ENCODE measurements around the gene APOBEC3A. TPM values are rescaled to one million over a fixed set of nuclear protein-coding genes. Genes with fewer than 3 reads are reported as not detected.

APOBEC3A gene
- total RNA-seq = not detected

GRCh38 chr22:38957046-38957770 is at the start of gene APOBEC3A:
TSS of gene APOBEC3A (plus strand) at chr22:38957609. CDS start at chr22:38957692, 83 bp downstream.
- peaks cover 47% of the 10 kb centered on the region for H3K4me1 Mint-ChIP-seq (ENCODE audit: low read depth)
- CTCF ChIA-PET = interaction anchor here (1.0 to 6.2 kb wide), 2 partner anchors 46 to 87 kb away, joined by 4 to 28 read pairs; no protein-coding TSS in a partner anchor

GRCh38 chr22:38907767-38908166 is 49.6 kb upstream of the APOBEC3A start:
- Mint-ChIP-seq H3K4me3 (no peak overlapping the region), H3K27ac (no peak overlapping the region), H3K9me3 (ENCODE audit: insufficient read depth) (peaks cover 5% of the 10 kb centered on the region), H3K27me3 (ENCODE audit: low read depth) (peaks cover 30% of the 10 kb centered on the region), H3K4me1 (ENCODE audit: low read depth) (no peaks in the 10 kb centered on the region), H3K36me3 (ENCODE audit: low read depth) (peaks cover 4% of the 10 kb centered on the region)
- ChIA-PET POLR2A (no interaction called here), CTCF (no interaction called here)
- DNase-seq (no peak), ATAC-seq (no peak)

More at GRCh38 chr22:38957046-38957770, at the start of gene APOBEC3A:
- Mint-ChIP-seq H3K36me3 (ENCODE audit: low read depth) (no peaks in the 10 kb centered on the region), H3K27ac (no peak within 1 kb of the TSS), H3K9me3 (ENCODE audit: insufficient read depth) (no peaks in the 10 kb centered on the region), H3K27me3 (ENCODE audit: low read depth) (peaks cover 3% of the 10 kb centered on the region), H3K4me3 (no peak within 1 kb of the TSS)
- POLR2A ChIA-PET = no interaction called here
- ATAC-seq (no peak), DNase-seq (no peak)

- CTCF ChIA-PET = interaction anchor here (0.9 to 1.4 kb wide), 4 partner anchors 10 to 480 kb away, joined by 3 to 5 read pairs (median 4); no protein-coding TSS in a partner anchor
- Mint-ChIP-seq H3K27ac (no peak overlapping the region), H3K27me3 (ENCODE audit: low read depth) (peaks cover 37% of the 10 kb centered on the region), H3K36me3 (ENCODE audit: low read depth) (no peaks in the 10 kb centered on the region), H3K4me3 (no peak overlapping the region), H3K9me3 (ENCODE audit: insufficient read depth) (no peaks in the 10 kb centered on the region), H3K4me1 (ENCODE audit: low read depth) (no peaks in the 10 kb centered on the region)
- POLR2A ChIA-PET = no interaction called here
- DNase-seq (no peak), ATAC-seq (no peak)
Measured at GRCh38 chr22:38911434-38911833, 46.0 kb upstream of the APOBEC3A start.

GRCh38 chr22:38919631-38920190 is 37.7 kb upstream of the APOBEC3A start:
- Mint-ChIP-seq H3K9me3 (ENCODE audit: insufficient read depth) (no peaks in the 10 kb centered on the region), H3K4me1 (ENCODE audit: low read depth) (no peaks in the 10 kb centered on the region), H3K27ac (no peak overlapping the region), H3K36me3 (ENCODE audit: low read depth) (no peaks in the 10 kb centered on the region), H3K27me3 (ENCODE audit: low read depth) (peaks cover 30% of the 10 kb centered on the region), H3K4me3 (no peak overlapping the region)
- no peak for ATAC-seq
- CTCF ChIA-PET = no interaction called here
- POLR2A ChIA-PET = no interaction called here
- DNase-seq = no peak

- H3K36me3 Mint-ChIP-seq (ENCODE audit: low read depth) = no peaks in the 10 kb centered on the region
- peaks cover 35% of the 10 kb centered on the region for H3K27me3 Mint-ChIP-seq (ENCODE audit: low read depth)
- no peaks in the 10 kb centered on the region for H3K9me3 Mint-ChIP-seq (ENCODE audit: insufficient read depth)
- no peak overlapping the region for H3K27ac Mint-ChIP-seq
- H3K4me1 Mint-ChIP-seq (ENCODE audit: low read depth) = no peaks in the 10 kb centered on the region
- ATAC-seq = no peak
- DNase-seq = no peak
- ChIA-PET POLR2A (no interaction called here), CTCF (interaction anchor here (0.6 to 1.1 kb wide), 3 partner anchors 22 to 412 kb away, joined by 3 to 5 read pairs (median 3); no protein-coding TSS in a partner anchor)
- no peak overlapping the region for H3K4me3 Mint-ChIP-seq
Measured at GRCh38 chr22:38921120-38921519, 36.3 kb upstream of the APOBEC3A start.

GRCh38 chr22:38921806-38922205 is 35.6 kb upstream of the APOBEC3A start:
- ChIA-PET CTCF (interaction anchor here (0.6 kb wide), 2 partner anchors 411 to 858 kb away, joined by 3 to 4 read pairs; no protein-coding TSS in a partner anchor), POLR2A (no interaction called here)
- ATAC-seq (no peak), DNase-seq (no peak)
- Mint-ChIP-seq H3K9me3 (ENCODE audit: insufficient read depth) (no peaks in the 10 kb centered on the region), H3K27ac (no peak overlapping the region), H3K36me3 (ENCODE audit: low read depth) (no peaks in the 10 kb centered on the region), H3K27me3 (ENCODE audit: low read depth) (peaks cover 33% of the 10 kb centered on the region), H3K4me1 (ENCODE audit: low read depth) (no peaks in the 10 kb centered on the region), H3K4me3 (no peak overlapping the region)

- peaks cover 36% of the 10 kb centered on the region for H3K27me3 Mint-ChIP-seq (ENCODE audit: low read depth)
- CTCF ChIA-PET = no interaction called here
- H3K36me3 Mint-ChIP-seq (ENCODE audit: low read depth) = no peaks in the 10 kb centered on the region
Measured at GRCh38 chr22:38923463-38924346, 33.7 kb upstream of the APOBEC3A start.

GRCh38 chr22:38924347-38924952 is 33.0 kb upstream of the APOBEC3A start:
- H3K36me3 Mint-ChIP-seq (ENCODE audit: low read depth) = no peaks in the 10 kb centered on the region
- H3K27ac Mint-ChIP-seq = no peak overlapping the region
- peaks cover 37% of the 10 kb centered on the region for H3K27me3 Mint-ChIP-seq (ENCODE audit: low read depth)
- no peak overlapping the region for H3K4me3 Mint-ChIP-seq
- ChIA-PET POLR2A (interaction anchor here (0.6 kb wide), 1 partner anchor 24 kb away, joined by 3 read pairs; no protein-coding TSS in a partner anchor), CTCF (no interaction called here)
- DNase-seq = no peak
- no peaks in the 10 kb centered on the region for H3K9me3 Mint-ChIP-seq (ENCODE audit: insufficient read depth)
- ATAC-seq = no peak
- H3K4me1 Mint-ChIP-seq (ENCODE audit: low read depth) = peaks cover 3% of the 10 kb centered on the region

More at GRCh38 chr22:38923463-38924346, 33.7 kb upstream of the APOBEC3A start:
- Mint-ChIP-seq H3K27ac (no peak overlapping the region), H3K9me3 (ENCODE audit: insufficient read depth) (no peaks in the 10 kb centered on the region), H3K4me1 (ENCODE audit: low read depth) (peaks cover 3% of the 10 kb centered on the region), H3K4me3 (no peak overlapping the region)
- DNase-seq = no peak
- ATAC-seq = no peak
- POLR2A ChIA-PET = no interaction called here

GRCh38 chr22:38925571-38926041 is 31.8 kb upstream of the APOBEC3A start:
- ChIA-PET POLR2A (no interaction called here), CTCF (no interaction called here)
- Mint-ChIP-seq H3K27me3 (ENCODE audit: low read depth) (peaks cover 40% of the 10 kb centered on the region), H3K36me3 (ENCODE audit: low read depth) (no peaks in the 10 kb centered on the region), H3K4me1 (ENCODE audit: low read depth) (peaks cover 3% of the 10 kb centered on the region), H3K27ac (no peak overlapping the region), H3K9me3 (ENCODE audit: insufficient read depth) (no peaks in the 10 kb centered on the region), H3K4me3 (no peak overlapping the region)
- DNase-seq (no peak), ATAC-seq (no peak)

GRCh38 chr22:38927033-38927781 is 30.2 kb upstream of the APOBEC3A start:
- H3K36me3 Mint-ChIP-seq (ENCODE audit: low read depth) = no peaks in the 10 kb centered on the region
- DNase-seq = peak; percentile 39
- peaks cover 38% of the 10 kb centered on the region for H3K27me3 Mint-ChIP-seq (ENCODE audit: low read depth)
- no peak overlapping the region for H3K4me3 Mint-ChIP-seq
- POLR2A ChIA-PET = no interaction called here
- peak; percentile 49 for ATAC-seq
- H3K27ac Mint-ChIP-seq = no peak overlapping the region
- peaks cover 3% of the 10 kb centered on the region for H3K4me1 Mint-ChIP-seq (ENCODE audit: low read depth)
- CTCF ChIA-PET = interaction anchor here (0.9 to 2.0 kb wide), 4 partner anchors 11 to 76 kb away, joined by 3 to 10 read pairs (median 6); no protein-coding TSS in a partner anchor
- H3K9me3 Mint-ChIP-seq (ENCODE audit: insufficient read depth) = no peaks in the 10 kb centered on the region

- H3K27me3 Mint-ChIP-seq (ENCODE audit: low read depth) = peaks cover 30% of the 10 kb centered on the region
- POLR2A ChIA-PET = no interaction called here
- H3K4me3 Mint-ChIP-seq = no peak overlapping the region
- DNase-seq (no peak), ATAC-seq (no peak)
- no peaks in the 10 kb centered on the region for H3K36me3 Mint-ChIP-seq (ENCODE audit: low read depth)
- H3K27ac Mint-ChIP-seq = no peak overlapping the region
- H3K4me1 Mint-ChIP-seq (ENCODE audit: low read depth) = peaks cover 3% of the 10 kb centered on the region
- H3K9me3 Mint-ChIP-seq (ENCODE audit: insufficient read depth) = no peaks in the 10 kb centered on the region
- CTCF ChIA-PET = interaction anchor here (1.5 kb wide), 1 partner anchor 61 kb away, joined by 3 read pairs; no protein-coding TSS in a partner anchor
Measured at GRCh38 chr22:38930512-38930911, 26.9 kb upstream of the APOBEC3A start.
